Fibroblast of lung (primary cell): ENCODE measurements around the gene UCK1.

Experiments used
- CTCF ChIP-seq, 2 donors: IDR thresholded peaks in 1 of 2; conservative IDR thresholded peaks in 1 of 2; 1 replicate in 1 of 2; 2 replicates in 1 of 2; pipeline ENCODE4 v1.5.1; 2011 to 2012; ENCODE audit warnings: low read length in 2 of 2, control low read depth in 1 of 2, inconsistent platforms in 1 of 2, low read depth in 1 of 2, mild to moderate bottlenecking in 1 of 2
- EZH2 ChIP-seq: IDR thresholded peaks from 2 replicates; pipeline ENCODE4 v1.5.1; 2012; ENCODE audit warnings: low read length, control low read depth, mild to moderate bottlenecking; ENCODE audit errors: missing control alignments

DNA sequence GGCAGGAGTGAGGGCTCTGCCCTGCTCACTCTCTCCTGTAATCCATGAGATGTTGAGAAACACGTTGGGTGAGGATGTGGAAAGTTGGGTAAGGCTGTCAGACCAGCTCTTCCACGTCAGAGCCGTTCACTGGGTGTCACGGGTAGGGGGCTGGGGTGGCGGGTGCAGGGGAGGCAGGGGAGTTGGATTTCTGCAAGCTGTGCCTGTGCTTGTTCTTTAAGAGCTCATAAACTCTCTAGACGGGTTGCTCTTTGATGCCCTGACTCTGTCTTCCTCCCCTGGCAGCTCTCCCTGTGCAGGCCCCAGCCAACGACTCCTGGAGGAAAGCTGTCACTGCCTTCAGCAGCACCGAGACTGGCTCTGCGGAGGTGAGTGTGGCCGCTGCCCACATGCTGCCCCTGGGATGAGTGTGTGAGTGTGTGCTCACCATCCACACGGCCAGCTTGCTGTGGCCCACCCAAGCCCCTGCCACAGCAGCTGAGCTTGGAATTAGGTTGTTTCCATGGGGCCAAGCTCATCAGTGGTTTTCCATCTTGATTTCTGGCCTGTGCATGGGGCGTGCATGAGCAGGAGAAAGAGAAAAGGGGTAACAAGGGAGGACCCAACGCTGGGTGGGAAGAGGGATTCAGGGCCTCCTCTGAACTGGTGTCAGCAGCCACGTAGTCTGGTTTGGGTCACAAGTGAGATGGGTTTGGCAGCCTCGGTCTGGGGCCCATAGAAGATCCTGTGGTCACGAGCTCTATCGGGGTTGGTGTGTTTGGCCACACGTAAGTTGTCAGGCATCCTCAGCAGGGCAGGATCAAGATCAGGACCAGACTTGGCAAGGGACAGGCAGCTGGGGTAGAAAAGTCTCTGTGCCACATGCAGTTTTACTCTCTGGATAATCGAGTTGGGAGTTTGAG, 49.4 kb downstream of the UCK1 start:
- TF ChIP-seq CTCF (conservative IDR thresholded peaks at IDR 0.05 in 1 of 2, IDR thresholded peaks at IDR 0.05 in 1 of 2; ENCODE audit: low read depth in 1 of 2, low read length in 2 of 2): no peak
- TF ChIP-seq EZH2: no peak
